GM13977 (cell line): ENCODE measurements around the gene SF3A1.

Source experiments
- DNase-seq: peaks from one replicate; pipeline ENCODE4 v3.0.0; 2012; ENCODE audit warnings: low spot score
- CTCF ChIP-seq: IDR thresholded peaks from 2 replicates; pipeline ENCODE4 v1.5.1; 2012; ENCODE audit warnings: mild to moderate bottlenecking, control low read depth; ENCODE audit not compliant: insufficient read depth; ENCODE audit errors: extremely low read depth, missing control alignments
- in situ Hi-C: fragments of 300-500 bp; cut with MboI; formaldehyde crosslinking; loops from one replicate; pipeline ENCODE4 v1.12.0; 2022; ENCODE audit warnings: low sequenced_read_pairs, low pct_unique_long_range_greater_than_20kb, mixed read lengths, inconsistent platforms; ENCODE audit not compliant: unreplicated experiment

The SF3A1 gene

GRCh38 chr22:30351226-30351625, 5.5 kb downstream of the SF3A1 start:
- in situ Hi-C loops: no loop called here
- DNase-seq: no peak
- TF ChIP-seq CTCF: no peak

GRCh38 chr22:30348809-30349208, 7.9 kb downstream of the SF3A1 start:
- in situ Hi-C loops: no loop called here
- DNase-seq: no peak
- TF ChIP-seq CTCF: no peak

- in situ Hi-C loops: no loop called here
- no peak for DNase-seq
- TF ChIP-seq CTCF: no peak
Measured at GRCh38 chr22:30348404-30348803, 8.3 kb downstream of the SF3A1 start.

GRCh38 chr22:30347255-30347892, 9.3 kb downstream of the SF3A1 start:
- DNase-seq: peak; percentile 51
- in situ Hi-C loops: no loop called here
- TF ChIP-seq CTCF: no peak

- no peak for TF ChIP-seq CTCF
- in situ Hi-C loops: no loop called here
- no peak for DNase-seq
Measured at GRCh38 chr22:30344447-30345200, 12.1 kb downstream of the SF3A1 start.

GRCh38 chr22:30340911-30341685, 15.6 kb downstream of the SF3A1 start:
- DNase-seq: no peak
- no peak for TF ChIP-seq CTCF

More at GRCh38 chr22:30340911-30341685, 15.6 kb downstream of the SF3A1 start:
- in situ Hi-C loops: no loop called here
